ENCODE measurements around the gene CHAT. TPM values are rescaled to one million over a fixed set of nuclear protein-coding genes. Genes with fewer than 3 reads are reported as not detected.

Gene CHAT
- total and polyA plus RNA-seq, 12 donors = not detected

- WGBS, 2 donors = 75 to 78% methylated on average over 3 of the region's 3 CpGs
- intact Hi-C loops (cut with DNase I) = no loop called here
- H3K4me3 ChIP-seq = no peak overlapping the region
- H3K4me1 ChIP-seq = no peaks in the 10 kb centered on the region
- H3K9me3 ChIP-seq = peaks cover 0 to 18% (median 0%) of the 10 kb centered on the region in 11 donors
- DNase-seq (no peak), ATAC-seq (no peak)
- H3K27me3 ChIP-seq = peaks cover 0 to 22% (median 5%) of the 10 kb centered on the region in 7 donors
- TF ChIP-seq CTCF (IDR thresholded peaks at IDR 0.05) = no peak
- H3K36me3 ChIP-seq = no peaks in the 10 kb centered on the region
- no peak overlapping the region for H3K27ac ChIP-seq
Measured at GRCh38 chr10:49707585-49707984, 93.7 kb downstream of the CHAT start.

- Histone ChIP-seq H3K4me3 (no peak overlapping the region), H3K36me3 (no peaks in the 10 kb centered on the region), H3K27ac (no peak overlapping the region), H3K9me3 (peaks cover 0 to 24% (median 0%) of the 10 kb centered on the region in 11 donors), H3K4me1 (no peaks in the 10 kb centered on the region), H3K27me3 (peaks cover 0 to 17% (median 0%) of the 10 kb centered on the region in 7 donors)
- TF ChIP-seq CTCF (IDR thresholded peaks at IDR 0.05) = no peak
- DNase-seq (no peak), ATAC-seq (no peak)
- 54 to 62% methylated on average over 5 of the region's 5 CpGs for WGBS, 2 donors
- intact Hi-C loops (cut with DNase I) = no loop called here
Measured at GRCh38 chr10:49709934-49710333, 96.1 kb downstream of the CHAT start.

- 73 to 78% methylated on average over 6 of the region's 6 CpGs for WGBS, 2 donors
- no peak for TF ChIP-seq CTCF (IDR thresholded peaks at IDR 0.05)
- ATAC-seq (no peak), DNase-seq (no peak)
- H3K4me3 ChIP-seq = no peak overlapping the region
- no peaks in the 10 kb centered on the region for H3K36me3 ChIP-seq
- no peaks in the 10 kb centered on the region for H3K4me1 ChIP-seq
- H3K27ac ChIP-seq = no peak overlapping the region
- H3K27me3 ChIP-seq = peaks cover 0 to 17% (median 0%) of the 10 kb centered on the region in 7 donors
- H3K9me3 ChIP-seq = peaks cover 0 to 20% (median 0%) of the 10 kb centered on the region in 11 donors
- intact Hi-C loops (cut with DNase I) = no loop called here
Measured at GRCh38 chr10:49710966-49711365, 97.1 kb downstream of the CHAT start.

GRCh38 chr10:49711481-49711880, 97.6 kb downstream of the CHAT start:
- H3K36me3 ChIP-seq = no peaks in the 10 kb centered on the region
- no peaks in the 10 kb centered on the region for H3K4me1 ChIP-seq
- ATAC-seq = no peak
- WGBS, 2 donors = 61 to 64% methylated on average over 8 of the region's 8 CpGs
- intact Hi-C loops (cut with DNase I) = no loop called here
- H3K27me3 ChIP-seq = peaks cover 0 to 17% (median 0%) of the 10 kb centered on the region in 7 donors
- no peak overlapping the region for H3K27ac ChIP-seq
- DNase-seq = no peak
- no peak overlapping the region for H3K4me3 ChIP-seq
- no peak for TF ChIP-seq CTCF (IDR thresholded peaks at IDR 0.05)
- H3K9me3 ChIP-seq = peaks cover 0 to 17% (median 0%) of the 10 kb centered on the region in 11 donors
